Activated T-cell treated with anti-CD3 and anti-CD28 coated beads, Interleukin-2, amount 50 U/mL, for 1 hour (primary cell): ENCODE data around the gene CORO1C.

ENCODE experiments used
- DNase-seq: peaks from one replicate; pipeline ENCODE4 v3.0.0-alpha.2; 2020

CORO1C gene

GRCh38 chr12:108597559-108598471 is 133.5 kb downstream of the CORO1C start, which contains the start of gene TMEM119:
TMEM119 (minus strand) TSS chr12:108598084; CDS start chr12:108592383, 5,701 bp downstream.
- no peak for DNase-seq

GRCh38 chr12:108596854-108597558 is 134.3 kb downstream of the CORO1C start:
- no peak for DNase-seq

- no peak for DNase-seq
Observed at GRCh38 chr12:108595711-108596647, 135.3 kb downstream of the CORO1C start.
